Uterus (tissue), 4 donors: ENCODE measurements around the gene CFAP61. TPM values are rescaled to one million over a fixed set of nuclear protein-coding genes. Genes with fewer than 3 reads are reported as not detected.

Experiments used
- DNase-seq, 2 donors: peaks; one replicate each; pipeline ENCODE4 v3.0.0-alpha.2; 2019 to 2020
- H3K27ac ChIP-seq, 2 donors: fragments of 200-600 bp; sonication (generic); 1 replicate in 1 of 2; 2 replicates in 1 of 2; pipeline ENCODE4 v1.5.1; 2016 to 2018
- H3K27me3 ChIP-seq, 2 donors: fragments of 200-600 bp; sonication (generic); one replicate each; pipeline ENCODE4 v1.5.1; 2018 to 2019; ENCODE audit warnings: control low read depth in 1 of 2
- H3K36me3 ChIP-seq, 2 donors: fragments of 200-600 bp; sonication (generic); one replicate each; pipeline ENCODE4 v1.5.1; 2019; ENCODE audit warnings: control low read depth in 1 of 2
- H3K4me1 ChIP-seq, 2 donors: fragments of 200-600 bp; sonication (generic); one replicate each; pipeline ENCODE4 v1.5.1; 2018 to 2019; ENCODE audit warnings: control low read depth in 1 of 2
- H3K4me3 ChIP-seq, 2 donors: fragments of 200-600 bp; sonication (generic); 1 replicate in 1 of 2; 2 replicates in 1 of 2; pipeline ENCODE4 v1.5.1; 2018 to 2019; ENCODE audit warnings: mild to moderate bottlenecking in 1 of 2
- H3K9me3 ChIP-seq, 2 donors: fragments of 200-600 bp; sonication (generic); one replicate each; pipeline ENCODE4 v1.5.1; 2019; ENCODE audit warnings: control low read depth in 1 of 2
- POLR2A ChIP-seq, 2 donors: fragments of 450-650 bp; IDR thresholded peaks; one replicate each; pipeline ENCODE4 v1.6.1; 2016; ENCODE audit warnings: antibody characterized with exemption in 2 of 2, mild to moderate bottlenecking in 1 of 2, moderate library complexity in 1 of 2
- intact Hi-C: fragments of 100-400 bp; cut with DNase I; formaldehyde crosslinking; loops from one replicate; pipeline ENCODE4 v1.15.1; 2023; ENCODE audit warnings: low total_unique reads
- total RNA-seq, 4 donors: library from RNA; depleted of rRNA in 3 of 4; stranded (reverse); fragments of >200 nt in 3 of 4; gene quantifications; one replicate each; pipeline versions ENCODE4 v1.1.0 to v1.2.4, GENCODE V29; 2014 to 2023
- TF ChIP-seq, protein P1 (sequence below), 4 experiments: fragments of 200-600 bp in 2 of 4; fragments of 450-650 bp in 2 of 4; sonication (generic) in 2 of 4; IDR thresholded peaks; one replicate each; pipeline ENCODE4 v1.5.1; 2016 to 2019; ENCODE audit warnings: antibody characterized with exemption in 4 of 4, mild to moderate bottlenecking in 2 of 4, moderate library complexity in 1 of 4
- donor health status: DM: yes; HTN: yes; CAD: no.

CFAP61 gene
- total RNA-seq, 4 donors from 2014 or later = 3.0 to 8.2 (median 7.5) TPM; not detected in 1

DNA sequence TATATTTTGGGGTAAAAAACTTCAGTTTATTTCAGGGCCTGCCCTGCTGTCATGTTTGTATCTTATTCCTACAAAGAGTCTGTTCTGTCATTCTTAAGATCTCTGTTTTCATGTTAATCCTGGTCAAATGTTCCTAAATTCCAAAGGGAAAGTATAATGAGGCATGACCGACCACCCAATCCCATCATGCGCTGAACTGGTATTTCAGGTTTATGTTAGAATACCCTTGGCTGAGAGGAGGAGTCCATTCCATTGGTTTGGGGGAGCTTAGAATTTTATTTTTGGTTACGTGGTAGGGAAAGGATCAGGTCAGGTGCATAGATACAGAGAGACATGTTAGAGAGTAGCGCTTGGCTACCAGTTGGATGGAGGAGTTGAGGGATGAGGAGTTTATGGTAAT lies 25.7 kb downstream of the CFAP61 start:
- H3K9me3 ChIP-seq = no peaks in the 10 kb centered on the region
- no peak overlapping the region for H3K27ac ChIP-seq
- intact Hi-C loops = no loop called here
- no peak for TF ChIP-seq POLR2A (IDR thresholded peaks at IDR 0.05)
- TF ChIP-seq, protein P1, sequence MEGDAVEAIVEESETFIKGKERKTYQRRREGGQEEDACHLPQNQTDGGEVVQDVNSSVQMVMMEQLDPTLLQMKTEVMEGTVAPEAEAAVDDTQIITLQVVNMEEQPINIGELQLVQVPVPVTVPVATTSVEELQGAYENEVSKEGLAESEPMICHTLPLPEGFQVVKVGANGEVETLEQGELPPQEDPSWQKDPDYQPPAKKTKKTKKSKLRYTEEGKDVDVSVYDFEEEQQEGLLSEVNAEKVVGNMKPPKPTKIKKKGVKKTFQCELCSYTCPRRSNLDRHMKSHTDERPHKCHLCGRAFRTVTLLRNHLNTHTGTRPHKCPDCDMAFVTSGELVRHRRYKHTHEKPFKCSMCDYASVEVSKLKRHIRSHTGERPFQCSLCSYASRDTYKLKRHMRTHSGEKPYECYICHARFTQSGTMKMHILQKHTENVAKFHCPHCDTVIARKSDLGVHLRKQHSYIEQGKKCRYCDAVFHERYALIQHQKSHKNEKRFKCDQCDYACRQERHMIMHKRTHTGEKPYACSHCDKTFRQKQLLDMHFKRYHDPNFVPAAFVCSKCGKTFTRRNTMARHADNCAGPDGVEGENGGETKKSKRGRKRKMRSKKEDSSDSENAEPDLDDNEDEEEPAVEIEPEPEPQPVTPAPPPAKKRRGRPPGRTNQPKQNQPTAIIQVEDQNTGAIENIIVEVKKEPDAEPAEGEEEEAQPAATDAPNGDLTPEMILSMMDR (IDR thresholded peaks at IDR 0.05) = no peak
- no peak for DNase-seq
- no peaks in the 10 kb centered on the region for H3K27me3 ChIP-seq
- H3K4me3 ChIP-seq = no peak overlapping the region
- no peaks in the 10 kb centered on the region for H3K4me1 ChIP-seq
- no peaks in the 10 kb centered on the region for H3K36me3 ChIP-seq

- no peak overlapping the region for H3K4me3 ChIP-seq
- H3K27ac ChIP-seq = no peak overlapping the region
- H3K4me1 ChIP-seq = no peaks in the 10 kb centered on the region
- H3K9me3 ChIP-seq = no peaks in the 10 kb centered on the region
- intact Hi-C loops = no loop called here
- no peaks in the 10 kb centered on the region for H3K27me3 ChIP-seq
- no peaks in the 10 kb centered on the region for H3K36me3 ChIP-seq
- TF ChIP-seq, protein P1 (IDR thresholded peaks at IDR 0.05) = no peak
- no peak for TF ChIP-seq POLR2A (IDR thresholded peaks at IDR 0.05)
- DNase-seq = no peak
Observed at GRCh38 chr20:20079102-20079784, 26.9 kb downstream of the CFAP61 start.

- no peaks in the 10 kb centered on the region for H3K9me3 ChIP-seq
- TF ChIP-seq POLR2A (IDR thresholded peaks at IDR 0.05) = no peak
- TF ChIP-seq, protein P1 (IDR thresholded peaks at IDR 0.05) = peak; percentile 36 to 56 (median 43)
- intact Hi-C loops = no loop called here
- DNase-seq = no peak
- no peaks in the 10 kb centered on the region for H3K36me3 ChIP-seq
- H3K27me3 ChIP-seq = no peaks in the 10 kb centered on the region
- no peak overlapping the region for H3K27ac ChIP-seq
- H3K4me3 ChIP-seq = no peak overlapping the region
- H3K4me1 ChIP-seq = no peaks in the 10 kb centered on the region
Observed at GRCh38 chr20:20083807-20084206, 31.5 kb downstream of the CFAP61 start.

- no peaks in the 10 kb centered on the region for H3K9me3 ChIP-seq
- H3K4me1 ChIP-seq = no peaks in the 10 kb centered on the region
- no peak for TF ChIP-seq POLR2A (IDR thresholded peaks at IDR 0.05)
- TF ChIP-seq, protein P1 (IDR thresholded peaks at IDR 0.05) = no peak
- H3K36me3 ChIP-seq = no peaks in the 10 kb centered on the region
- intact Hi-C loops = no loop called here
- no peaks in the 10 kb centered on the region for H3K27me3 ChIP-seq
- H3K27ac ChIP-seq = no peak overlapping the region
- DNase-seq = no peak
- H3K4me3 ChIP-seq = no peak overlapping the region
Observed at GRCh38 chr20:20084296-20084752, 32.0 kb downstream of the CFAP61 start.

DNA sequence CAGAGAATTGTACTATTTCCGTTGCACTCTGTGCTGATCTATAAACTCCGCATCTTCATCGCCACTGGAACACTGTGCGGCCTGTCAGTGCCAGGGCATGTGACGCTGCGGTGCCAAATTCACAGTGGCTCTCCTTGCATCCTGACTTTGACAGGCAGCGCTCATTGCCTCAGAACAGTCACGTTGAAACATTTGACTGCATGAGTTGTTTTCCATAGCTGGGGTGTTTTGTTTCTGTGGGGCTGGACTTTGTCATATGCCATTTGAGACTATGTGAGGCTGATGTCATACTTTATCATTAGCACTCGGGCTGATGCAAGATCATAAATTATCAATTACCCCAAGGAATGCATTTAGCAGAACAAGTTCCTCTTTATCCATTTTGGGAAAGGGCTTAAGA lies 32.7 kb downstream of the CFAP61 start:
- no peak for TF ChIP-seq POLR2A (IDR thresholded peaks at IDR 0.05)
- TF ChIP-seq, protein P1 (IDR thresholded peaks at IDR 0.05) = no peak
- Histone ChIP-seq H3K9me3 (no peaks in the 10 kb centered on the region), H3K36me3 (no peaks in the 10 kb centered on the region), H3K27ac (no peak overlapping the region), H3K4me1 (no peaks in the 10 kb centered on the region), H3K4me3 (no peak overlapping the region), H3K27me3 (no peaks in the 10 kb centered on the region)
- intact Hi-C loops = no loop called here
- no peak for DNase-seq
